NCI-H2171 (cell line): ENCODE data around the gene EPHA10.

Source experiments
- DNase-seq: peaks from one replicate; lab custom pipeline; 2025; lab: John Stamatoyannopoulos, UW

The EPHA10 gene

GRCh38 chr1:37764888-37765441, at the start of gene EPHA10:
Gene EPHA10, minus strand, starts transcription at chr1:37765120. Its CDS starts 54 bp downstream, at chr1:37765066.
- peak; percentile 83 for DNase-seq

GRCh38 chr1:37814252-37814651, 49.3 kb upstream of the EPHA10 start:
- DNase-seq: no peak

- DNase-seq: no peak
Measured at GRCh38 chr1:37813529-37814145, 48.7 kb upstream of the EPHA10 start.

GRCh38 chr1:37811027-37811655, 46.2 kb upstream of the EPHA10 start:
- peak; percentile 55 for DNase-seq

- DNase-seq: no peak
Measured at GRCh38 chr1:37809942-37810341, 45.0 kb upstream of the EPHA10 start.

- DNase-seq: no peak
Measured at GRCh38 chr1:37808369-37809319, 43.7 kb upstream of the EPHA10 start.

- peak; percentile 94 for DNase-seq
Measured at GRCh38 chr1:37807555-37808368, 42.8 kb upstream of the EPHA10 start, which contains the start of the genes C1orf122 and YRDC. Gene C1orf122, plus strand, starts transcription at chr1:37807790. Its CDS starts 615 bp downstream, at chr1:37808405. Gene YRDC, minus strand, starts transcription at chr1:37808208. Its CDS starts 28 bp downstream, at chr1:37808180.

GRCh38 chr1:37807220-37807554, 42.3 kb upstream of the EPHA10 start:
- no peak for DNase-seq

GRCh38 chr1:37802439-37802838, 37.5 kb upstream of the EPHA10 start:
- DNase-seq: no peak

- no peak for DNase-seq
Measured at GRCh38 chr1:37797750-37798345, 32.9 kb upstream of the EPHA10 start.

- no peak for DNase-seq
Measured at GRCh38 chr1:37795340-37796125, 30.6 kb upstream of the EPHA10 start.

- no peak for DNase-seq
Measured at GRCh38 chr1:37794372-37795339, 29.7 kb upstream of the EPHA10 start.

- peak; percentile 73 for DNase-seq
Measured at GRCh38 chr1:37793773-37794371, 29.0 kb upstream of the EPHA10 start, which contains the start of gene MANEAL. Gene MANEAL, plus strand, starts transcription at chr1:37793847. Its CDS starts 336 bp downstream, at chr1:37794183.

- no peak for DNase-seq
Measured at GRCh38 chr1:37792943-37793686, 28.2 kb upstream of the EPHA10 start.

GRCh38 chr1:37782491-37782890, 17.6 kb upstream of the EPHA10 start:
- DNase-seq: no peak

- DNase-seq: no peak
Measured at GRCh38 chr1:37778654-37779053, 13.7 kb upstream of the EPHA10 start.

- DNase-seq: no peak
Measured at GRCh38 chr1:37776946-37777516, 12.1 kb upstream of the EPHA10 start.
